Measurements from ENCODE around the gene LUZP4. TPM values are rescaled to one million over a fixed set of nuclear protein-coding genes. Genes with fewer than 3 reads are reported as not detected.

Gene LUZP4
- polyA plus RNA-seq (2012; ENCODE audit: insufficient read length, low read depth): not detected

GRCh38 chrX:115289465-115289864 is at the start of gene LUZP4:
TSS of gene LUZP4 (plus strand) at chrX:115289715. CDS start at chrX:115289760, 45 bp downstream.
- TF ChIP-seq SIN3A (IDR thresholded peaks at IDR 0.05; ENCODE audit: borderline replicate concordance, insufficient read depth, low read length) (no peak), POLR2AphosphoS5 (IDR thresholded peaks at IDR 0.05; ENCODE audit: low read depth, low read length) (no peak), REST (IDR thresholded peaks at IDR 0.05; ENCODE audit: insufficient read depth in 1 of 2, low read depth in 2 of 2, low read length in 2 of 2) (no peak), FOXP2 (optimal IDR thresholded peaks at IDR 0.05; ENCODE audit: borderline replicate concordance, extremely low read depth, extremely low read length, insufficient read depth) (no peak), TAF1 (IDR thresholded peaks at IDR 0.05; ENCODE audit: borderline replicate concordance, insufficient read depth, low read length) (no peak)

- TF ChIP-seq TAF1 (IDR thresholded peaks at IDR 0.05; ENCODE audit: borderline replicate concordance, insufficient read depth, low read length) (no peak), SIN3A (IDR thresholded peaks at IDR 0.05; ENCODE audit: borderline replicate concordance, insufficient read depth, low read length) (no peak), REST (IDR thresholded peaks at IDR 0.05; ENCODE audit: insufficient read depth in 1 of 2, low read depth in 2 of 2, low read length in 2 of 2) (no peak), POLR2AphosphoS5 (IDR thresholded peaks at IDR 0.05; ENCODE audit: low read depth, low read length) (no peak), FOXP2 (optimal IDR thresholded peaks at IDR 0.05; ENCODE audit: borderline replicate concordance, extremely low read depth, extremely low read length, insufficient read depth) (no peak)
These were observed 37.9 kb upstream of the LUZP4 start for GRCh38 chrX:115251458-115252233.

GRCh38 chrX:115255003-115255402 is 34.5 kb upstream of the LUZP4 start:
- no peak for TF ChIP-seq TAF1 (IDR thresholded peaks at IDR 0.05; ENCODE audit: borderline replicate concordance, insufficient read depth, low read length)
- no peak for TF ChIP-seq SIN3A (IDR thresholded peaks at IDR 0.05; ENCODE audit: borderline replicate concordance, insufficient read depth, low read length)
- TF ChIP-seq POLR2AphosphoS5 (IDR thresholded peaks at IDR 0.05; ENCODE audit: low read depth, low read length): no peak
- TF ChIP-seq FOXP2 (optimal IDR thresholded peaks at IDR 0.05; ENCODE audit: borderline replicate concordance, extremely low read depth, extremely low read length, insufficient read depth): no peak
- TF ChIP-seq REST (IDR thresholded peaks at IDR 0.05; ENCODE audit: insufficient read depth in 1 of 2, low read depth in 2 of 2, low read length in 2 of 2): no peak

- TF ChIP-seq REST (IDR thresholded peaks at IDR 0.05; ENCODE audit: insufficient read depth in 1 of 2, low read depth in 2 of 2, low read length in 2 of 2): no peak
- TF ChIP-seq SIN3A (IDR thresholded peaks at IDR 0.05; ENCODE audit: borderline replicate concordance, insufficient read depth, low read length): no peak
- TF ChIP-seq POLR2AphosphoS5 (IDR thresholded peaks at IDR 0.05; ENCODE audit: low read depth, low read length): no peak
These were observed 31.8 kb upstream of the LUZP4 start for GRCh38 chrX:115257711-115258110.
